Trophoblast cell (in vitro differentiated cells and primary cell): Measurements from ENCODE around the gene CHRM2.
A peak's percentile ranks its signal among the peaks of the same experiment; 100 is the strongest.

Experiments
- DNase-seq, 2 donors: peaks; one replicate each; pipeline ENCODE4 v3.0.0-alpha.2; 2016
- H2AFZ ChIP-seq: 2 replicates; pipeline ENCODE4 v1.6.1; 2013; ENCODE audit warnings: low read length, moderate library complexity, mild to moderate bottlenecking; ENCODE audit not compliant: insufficient read depth, poor library complexity
- H2AK5ac ChIP-seq: 2 replicates; pipeline ENCODE4 v1.6.1; 2013; ENCODE audit warnings: mild to moderate bottlenecking, low read length
- H2BK120ac ChIP-seq: 2 replicates; pipeline ENCODE4 v1.6.1; 2013; ENCODE audit warnings: low read length, mild to moderate bottlenecking, moderate library complexity; ENCODE audit not compliant: insufficient read depth, poor library complexity
- H2BK12ac ChIP-seq: 2 replicates; pipeline ENCODE4 v1.6.1; 2013; ENCODE audit warnings: mild to moderate bottlenecking, low read length, moderate library complexity
- H2BK5ac ChIP-seq: 2 replicates; pipeline ENCODE4 v1.6.1; 2013; ENCODE audit warnings: low read length, low read depth, moderate library complexity, mild to moderate bottlenecking; ENCODE audit not compliant: poor library complexity
- H3K14ac ChIP-seq: 2 replicates; pipeline ENCODE4 v1.6.1; 2013; ENCODE audit warnings: mild to moderate bottlenecking, low read length
- H3K18ac ChIP-seq: 2 replicates; pipeline ENCODE4 v1.6.1; 2013; ENCODE audit warnings: mild to moderate bottlenecking, low read length
- H3K23ac ChIP-seq: 2 replicates; pipeline ENCODE4 v1.6.1; 2013; ENCODE audit warnings: low read length
- H3K27ac ChIP-seq: 2 replicates; pipeline ENCODE4 v1.5.1; 2013; ENCODE audit warnings: low read depth, mild to moderate bottlenecking, inconsistent platforms, low read length, moderate library complexity
- H3K27me3 ChIP-seq: 2 replicates; pipeline ENCODE4 v1.6.1; 2013; ENCODE audit warnings: inconsistent platforms, mild to moderate bottlenecking, low read length, moderate library complexity; ENCODE audit not compliant: insufficient read depth
- H3K36me3 ChIP-seq, 2 experiments: 1 replicate in 1 of 2; 2 replicates in 1 of 2; pipeline ENCODE4 v1.6.1; 2013; ENCODE audit warnings: low read length in 2 of 2, mild to moderate bottlenecking in 2 of 2, moderate library complexity in 1 of 2; ENCODE audit not compliant: insufficient read depth in 2 of 2, control insufficient read depth in 1 of 2
- H3K4ac ChIP-seq: 2 replicates; pipeline ENCODE4 v1.6.1; 2013; ENCODE audit warnings: low read depth, mild to moderate bottlenecking, low read length, moderate library complexity
- H3K4me1 ChIP-seq, 2 experiments: 1 replicate in 1 of 2; 2 replicates in 1 of 2; pipeline ENCODE4 v1.6.1; 2013; ENCODE audit warnings: low read length in 2 of 2, mild to moderate bottlenecking in 2 of 2, moderate library complexity in 1 of 2; ENCODE audit not compliant: insufficient read depth in 2 of 2, control insufficient read depth in 1 of 2
- H3K4me2 ChIP-seq: 2 replicates; pipeline ENCODE4 v1.6.1; 2013; ENCODE audit warnings: inconsistent platforms, mild to moderate bottlenecking, low read length, moderate library complexity
- H3K4me3 ChIP-seq: 2 replicates; pipeline ENCODE4 v1.5.1; 2013; ENCODE audit warnings: mild to moderate bottlenecking, low read depth, low read length, inconsistent platforms
- H3K79me1 ChIP-seq: one replicate; pipeline ENCODE4 v1.6.1; 2013; ENCODE audit warnings: low read length
- H3K79me2 ChIP-seq: 2 replicates; pipeline ENCODE4 v1.6.1; 2013; ENCODE audit warnings: low read length, mild to moderate bottlenecking; ENCODE audit not compliant: control insufficient read depth, insufficient read depth, poor library complexity
- H3K9ac ChIP-seq: 2 replicates; pipeline ENCODE4 v1.6.1; 2013; ENCODE audit warnings: mild to moderate bottlenecking, low read length
- H3K9me3 ChIP-seq: 2 replicates; pipeline ENCODE4 v1.6.1; 2013; ENCODE audit warnings: low read depth, mild to moderate bottlenecking, control low read depth, inconsistent platforms, low read length; ENCODE audit not compliant: insufficient read depth
- H4K12ac ChIP-seq: 2 replicates; pipeline ENCODE4 v1.6.1; 2013; ENCODE audit warnings: low read depth, mild to moderate bottlenecking, low read length, moderate library complexity
- H4K8ac ChIP-seq: 2 replicates; pipeline ENCODE4 v1.6.1; 2013; ENCODE audit warnings: low read depth, mild to moderate bottlenecking, low read length, moderate library complexity
- H4K91ac ChIP-seq: one replicate; pipeline ENCODE4 v1.6.1; 2013; ENCODE audit warnings: low read depth, mild to moderate bottlenecking, low read length, moderate library complexity
- WGBS: extraction: QIAGEN DNeasy Blood & Tissue Kit; methylation state at CpG from one replicate; pipeline ENCODE4 v1.1.7; 2013; ENCODE audit warnings: missing lambda C conversion rate; ENCODE audit not compliant: insufficient read length, insufficient coverage; ENCODE audit errors: extremely low coverage; 5-methylcytosine and 5-hydroxymethylcytosine counted together

Gene CHRM2

GRCh38 chr7:136910771-136911170 lies 42.3 kb downstream of the CHRM2 start:
- H2AK5ac ChIP-seq, result no peak overlapping the region
- no peak overlapping the region for H2AFZ ChIP-seq
- no peak overlapping the region for H3K9ac ChIP-seq
- no peak overlapping the region for H3K4me2 ChIP-seq
- no peak overlapping the region for H3K14ac ChIP-seq
- no peaks in the 10 kb centered on the region for H3K79me1 ChIP-seq
- no peak overlapping the region for H3K18ac ChIP-seq
- no peak overlapping the region for H2BK120ac ChIP-seq
- H3K4me1 ChIP-seq, result peaks cover 0 to 2% of the 10 kb centered on the region in 2 experiments
- DNase-seq, result no peak
- no peak overlapping the region for H3K4me3 ChIP-seq
- no peak overlapping the region for H3K27ac ChIP-seq
- WGBS, result no CpG with 5 or more reads among the region's 1 CpG
- H3K23ac ChIP-seq, result no peak overlapping the region
- no peak overlapping the region for H4K8ac ChIP-seq
- H2BK12ac ChIP-seq, result no peak overlapping the region
- H4K91ac ChIP-seq, result no peak overlapping the region
- no peak overlapping the region for H3K4ac ChIP-seq
- no peak overlapping the region for H4K12ac ChIP-seq
- H3K9me3 ChIP-seq, result no peaks in the 10 kb centered on the region
- H2BK5ac ChIP-seq, result no peak overlapping the region
- no peaks in the 10 kb centered on the region for H3K79me2 ChIP-seq
- H3K27me3 ChIP-seq, result no peaks in the 10 kb centered on the region
- no peaks in the 10 kb centered on the region for H3K36me3 ChIP-seq

GRCh38 chr7:136911344-136911743 lies 42.9 kb downstream of the CHRM2 start:
- no peak overlapping the region for H2BK5ac ChIP-seq

GRCh38 chr7:136912339-136912738 lies 43.9 kb downstream of the CHRM2 start:
- no peak overlapping the region for H3K9ac ChIP-seq
- H3K18ac ChIP-seq, result no peak overlapping the region
- H3K27me3 ChIP-seq, result no peaks in the 10 kb centered on the region
- H3K23ac ChIP-seq, result no peak overlapping the region
- no peak overlapping the region for H3K27ac ChIP-seq
- no peaks in the 10 kb centered on the region for H3K79me2 ChIP-seq
- no peak overlapping the region for H4K12ac ChIP-seq
- no peak overlapping the region for H3K4me3 ChIP-seq
- no peaks in the 10 kb centered on the region for H3K9me3 ChIP-seq
- H3K36me3 ChIP-seq, result no peaks in the 10 kb centered on the region
- no peaks in the 10 kb centered on the region for H3K79me1 ChIP-seq
- no peak for DNase-seq
- H2AK5ac ChIP-seq, result no peak overlapping the region
- H2AFZ ChIP-seq, result no peak overlapping the region
- no peak overlapping the region for H3K4me2 ChIP-seq
- H4K8ac ChIP-seq, result no peak overlapping the region
- H2BK120ac ChIP-seq, result no peak overlapping the region
- no peak overlapping the region for H3K14ac ChIP-seq
- no peak overlapping the region for H2BK12ac ChIP-seq
- no peak overlapping the region for H2BK5ac ChIP-seq
- H3K4ac ChIP-seq, result no peak overlapping the region
- H3K4me1 ChIP-seq, result peaks cover 0 to 2% of the 10 kb centered on the region in 2 experiments
- no CpG with 5 or more reads among the region's 3 CpGs for WGBS
- H4K91ac ChIP-seq, result no peak overlapping the region

More at GRCh38 chr7:136911344-136911743, 42.9 kb downstream of the CHRM2 start:
- Histone ChIP-seq H3K18ac (no peak overlapping the region), H2AK5ac (no peak overlapping the region), H4K12ac (no peak overlapping the region), H3K4me2 (no peak overlapping the region), H3K4me1 (peaks cover 0 to 2% of the 10 kb centered on the region in 2 experiments), H3K27ac (no peak overlapping the region), H3K27me3 (no peaks in the 10 kb centered on the region), H3K4ac (no peak overlapping the region), H3K4me3 (no peak overlapping the region), H4K8ac (no peak overlapping the region), H3K79me2 (no peaks in the 10 kb centered on the region), H2AFZ (no peak overlapping the region), H2BK12ac (no peak overlapping the region), H4K91ac (no peak overlapping the region), H3K23ac (no peak overlapping the region), H2BK120ac (no peak overlapping the region), H3K36me3 (no peaks in the 10 kb centered on the region), H3K14ac (no peak overlapping the region), H3K9me3 (no peaks in the 10 kb centered on the region), H3K79me1 (no peaks in the 10 kb centered on the region), H3K9ac (no peak overlapping the region)
- no CpG with 5 or more reads among the region's 6 CpGs for WGBS
- peak; percentile 58 to 64 for DNase-seq

- Histone ChIP-seq H3K27ac (no peak overlapping the region), H3K4me1 (peaks cover 0 to 2% of the 10 kb centered on the region in 2 experiments), H3K9ac (no peak overlapping the region), H2BK5ac (no peak overlapping the region), H3K27me3 (no peaks in the 10 kb centered on the region), H2BK12ac (no peak overlapping the region), H3K79me2 (no peaks in the 10 kb centered on the region), H4K91ac (no peak overlapping the region), H4K12ac (no peak overlapping the region), H3K4me2 (no peak overlapping the region), H3K9me3 (no peaks in the 10 kb centered on the region), H3K4me3 (no peak overlapping the region), H3K18ac (no peak overlapping the region), H2AK5ac (no peak overlapping the region), H3K4ac (no peak overlapping the region), H2AFZ (no peak overlapping the region), H2BK120ac (no peak overlapping the region), H3K14ac (no peak overlapping the region), H4K8ac (no peak overlapping the region), H3K36me3 (no peaks in the 10 kb centered on the region), H3K79me1 (no peaks in the 10 kb centered on the region), H3K23ac (no peak overlapping the region)
- DNase-seq, result no peak
- WGBS, result no CpG with 5 or more reads among the region's 3 CpGs
Measured at GRCh38 chr7:136914016-136914415, 45.6 kb downstream of the CHRM2 start.
